Measurements from ENCODE around the gene SP110.

DNA sequence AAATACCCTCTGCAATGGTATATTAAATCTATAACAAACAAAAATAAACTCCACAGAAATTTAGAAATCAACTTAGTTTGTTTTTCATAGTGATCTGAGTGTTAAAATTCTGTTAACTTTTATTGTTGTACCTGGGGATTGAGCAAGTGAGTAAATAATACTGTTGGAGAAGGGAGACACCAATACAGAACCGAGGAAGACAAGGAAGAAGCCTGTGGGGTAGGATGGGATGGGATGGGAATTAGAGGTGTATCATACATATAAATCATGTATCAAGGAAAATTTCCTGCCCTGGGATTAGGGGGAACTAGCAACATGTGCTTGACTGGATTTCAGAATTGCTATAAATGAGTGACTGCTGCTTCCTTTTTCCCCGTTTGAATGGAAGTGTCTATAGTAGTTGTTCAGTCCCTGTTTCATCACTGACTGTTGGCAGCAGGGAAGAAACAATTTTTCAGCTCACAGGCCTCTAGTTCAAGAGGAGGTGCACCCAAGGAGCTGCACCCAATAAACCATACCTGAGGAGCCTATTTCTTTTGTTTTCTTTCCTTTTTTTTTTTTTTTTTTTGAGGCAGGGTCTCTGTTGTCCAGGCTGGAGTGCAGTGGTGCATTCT is 53.1 kb downstream of the SP110 start:
- TF ChIP-seq, protein P1, sequence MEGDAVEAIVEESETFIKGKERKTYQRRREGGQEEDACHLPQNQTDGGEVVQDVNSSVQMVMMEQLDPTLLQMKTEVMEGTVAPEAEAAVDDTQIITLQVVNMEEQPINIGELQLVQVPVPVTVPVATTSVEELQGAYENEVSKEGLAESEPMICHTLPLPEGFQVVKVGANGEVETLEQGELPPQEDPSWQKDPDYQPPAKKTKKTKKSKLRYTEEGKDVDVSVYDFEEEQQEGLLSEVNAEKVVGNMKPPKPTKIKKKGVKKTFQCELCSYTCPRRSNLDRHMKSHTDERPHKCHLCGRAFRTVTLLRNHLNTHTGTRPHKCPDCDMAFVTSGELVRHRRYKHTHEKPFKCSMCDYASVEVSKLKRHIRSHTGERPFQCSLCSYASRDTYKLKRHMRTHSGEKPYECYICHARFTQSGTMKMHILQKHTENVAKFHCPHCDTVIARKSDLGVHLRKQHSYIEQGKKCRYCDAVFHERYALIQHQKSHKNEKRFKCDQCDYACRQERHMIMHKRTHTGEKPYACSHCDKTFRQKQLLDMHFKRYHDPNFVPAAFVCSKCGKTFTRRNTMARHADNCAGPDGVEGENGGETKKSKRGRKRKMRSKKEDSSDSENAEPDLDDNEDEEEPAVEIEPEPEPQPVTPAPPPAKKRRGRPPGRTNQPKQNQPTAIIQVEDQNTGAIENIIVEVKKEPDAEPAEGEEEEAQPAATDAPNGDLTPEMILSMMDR (IDR thresholded peaks at IDR 0.05): no peak
- TF ChIP-seq EP300 (IDR thresholded peaks at IDR 0.05): no peak
- no peak for TF ChIP-seq POLR2A (IDR thresholded peaks at IDR 0.05)

Measured in upper lobe of left lung (tissue), 4 donors.